AG09319 (cell line): ENCODE data around the gene RAB40B.

Experiments used
- DNase-seq: peaks from one replicate; pipeline ENCODE4 v3.0.0-alpha.2; 2010; ENCODE audit warnings: low read depth; ENCODE audit errors: extremely low read depth
- CTCF ChIP-seq: IDR thresholded peaks from 2 replicates; pipeline ENCODE4 v1.5.1; 2011; ENCODE audit warnings: low read depth, mild to moderate bottlenecking, inconsistent platforms, low read length, moderate library complexity

RAB40B gene

DNA sequence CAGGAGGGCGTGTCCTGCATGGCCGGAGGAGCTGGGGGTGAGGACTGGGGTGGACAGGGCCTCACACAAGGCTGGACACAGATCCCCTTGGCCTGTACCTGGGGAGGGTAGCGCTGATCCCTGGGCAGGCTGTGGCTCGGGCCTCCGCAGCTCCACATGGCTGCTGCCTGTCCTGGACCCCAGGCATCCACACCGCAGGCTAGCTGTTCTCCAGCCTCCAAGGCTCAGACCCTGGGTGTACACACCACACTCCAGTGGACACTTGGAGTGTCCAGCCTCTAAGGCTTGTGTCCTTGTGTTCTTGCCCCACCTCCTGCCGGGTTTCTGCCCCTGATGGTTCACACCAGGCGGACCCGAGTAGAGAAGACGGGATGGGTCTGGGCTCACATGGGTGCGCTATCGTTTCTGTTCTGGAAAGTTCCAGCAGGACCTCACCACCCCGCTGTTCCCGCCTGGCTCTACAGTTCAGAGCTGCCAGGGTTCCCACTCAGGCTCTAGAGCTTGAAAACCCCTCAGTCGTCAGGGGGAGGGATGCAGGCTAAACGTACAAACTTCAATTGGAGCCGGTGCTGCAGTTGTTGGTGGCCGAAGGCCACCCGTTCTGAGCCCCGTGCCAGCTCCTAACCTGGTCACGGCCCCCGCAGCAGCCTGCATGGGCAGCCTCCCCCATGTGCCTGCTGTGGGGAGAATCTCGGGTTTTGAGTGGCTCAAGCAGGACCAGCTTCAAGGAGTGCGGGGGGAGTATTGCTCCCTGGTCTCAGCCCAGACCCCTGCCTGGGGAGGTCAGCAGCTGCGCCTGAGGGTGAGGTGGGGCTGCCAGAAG, 11.4 kb upstream of the RAB40B start:
- TF ChIP-seq CTCF: no peak
- no peak for DNase-seq

DNA sequence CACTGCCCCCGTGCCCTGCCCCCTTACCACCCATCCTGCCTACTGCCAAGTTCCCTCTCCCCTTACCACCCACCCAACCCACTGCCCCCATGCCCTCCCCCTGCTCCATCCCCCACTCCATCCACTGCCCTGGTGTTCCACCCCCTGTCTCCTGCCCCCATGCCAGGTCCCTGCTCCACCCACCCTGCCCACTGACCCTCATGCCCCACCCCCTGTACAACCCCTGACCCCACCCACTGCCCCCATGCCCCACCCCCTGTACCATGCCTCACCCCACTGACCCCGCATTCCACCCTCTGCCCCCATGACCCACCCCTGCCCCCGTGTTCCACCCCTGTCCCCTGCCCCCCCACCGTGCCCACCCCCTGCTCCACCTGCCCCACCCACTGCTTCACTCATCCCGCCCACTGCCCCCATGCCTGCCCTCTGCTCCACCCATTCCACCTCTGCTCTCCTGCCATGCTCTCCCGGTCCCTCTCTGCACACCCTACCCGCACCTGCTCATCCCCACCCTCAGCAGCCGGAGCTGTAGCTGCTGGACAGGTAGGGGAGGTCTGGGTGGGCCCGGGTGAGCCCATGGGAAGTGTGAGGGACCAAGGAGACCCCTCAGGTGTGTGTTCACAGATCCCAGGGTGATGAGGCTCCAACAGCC, 10.7 kb upstream of the RAB40B start:
- DNase-seq: no peak
- TF ChIP-seq CTCF: no peak

DNA sequence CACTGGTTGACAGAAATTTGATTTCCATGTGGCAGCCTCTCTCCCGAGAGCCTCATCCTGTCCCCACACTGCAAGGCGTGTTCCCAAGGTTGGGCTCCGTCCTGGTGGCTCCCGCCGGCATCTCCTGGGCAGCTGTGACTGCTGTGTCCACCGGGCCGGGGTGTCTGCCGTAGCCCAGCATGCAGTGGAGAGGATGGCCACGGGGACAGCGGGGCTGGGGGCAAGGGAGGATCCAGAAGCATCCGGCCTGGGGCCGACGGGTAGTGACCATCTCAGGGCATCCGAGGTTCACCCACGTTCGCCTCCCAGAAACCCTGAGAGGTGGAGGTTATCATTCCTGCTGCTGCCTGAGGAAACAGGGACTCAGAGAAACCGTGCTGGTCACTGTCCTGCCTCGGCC, 7.3 kb upstream of the RAB40B start:
- TF ChIP-seq CTCF: no peak
- no peak for DNase-seq

DNA sequence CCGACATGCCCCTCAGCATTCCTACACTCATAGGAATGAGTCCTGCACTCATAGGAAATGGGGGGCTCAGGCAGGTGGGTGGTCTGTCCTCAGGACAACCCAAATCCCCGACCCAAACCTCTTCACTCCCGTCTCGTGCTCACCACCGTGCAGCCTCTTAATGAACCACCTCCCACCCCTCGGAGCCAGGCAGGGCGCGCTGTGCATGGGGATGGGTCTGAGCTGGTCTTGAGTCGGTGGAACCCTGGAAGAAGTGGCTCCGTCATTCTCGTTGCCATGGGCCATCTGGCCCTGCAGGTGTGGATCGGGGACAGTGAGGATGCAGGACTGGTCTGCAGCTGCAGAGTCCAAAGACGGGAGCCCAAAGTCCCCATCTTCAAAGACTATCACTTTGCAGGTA, 6.4 kb upstream of the RAB40B start:
- TF ChIP-seq CTCF: no peak
- DNase-seq: no peak

DNA sequence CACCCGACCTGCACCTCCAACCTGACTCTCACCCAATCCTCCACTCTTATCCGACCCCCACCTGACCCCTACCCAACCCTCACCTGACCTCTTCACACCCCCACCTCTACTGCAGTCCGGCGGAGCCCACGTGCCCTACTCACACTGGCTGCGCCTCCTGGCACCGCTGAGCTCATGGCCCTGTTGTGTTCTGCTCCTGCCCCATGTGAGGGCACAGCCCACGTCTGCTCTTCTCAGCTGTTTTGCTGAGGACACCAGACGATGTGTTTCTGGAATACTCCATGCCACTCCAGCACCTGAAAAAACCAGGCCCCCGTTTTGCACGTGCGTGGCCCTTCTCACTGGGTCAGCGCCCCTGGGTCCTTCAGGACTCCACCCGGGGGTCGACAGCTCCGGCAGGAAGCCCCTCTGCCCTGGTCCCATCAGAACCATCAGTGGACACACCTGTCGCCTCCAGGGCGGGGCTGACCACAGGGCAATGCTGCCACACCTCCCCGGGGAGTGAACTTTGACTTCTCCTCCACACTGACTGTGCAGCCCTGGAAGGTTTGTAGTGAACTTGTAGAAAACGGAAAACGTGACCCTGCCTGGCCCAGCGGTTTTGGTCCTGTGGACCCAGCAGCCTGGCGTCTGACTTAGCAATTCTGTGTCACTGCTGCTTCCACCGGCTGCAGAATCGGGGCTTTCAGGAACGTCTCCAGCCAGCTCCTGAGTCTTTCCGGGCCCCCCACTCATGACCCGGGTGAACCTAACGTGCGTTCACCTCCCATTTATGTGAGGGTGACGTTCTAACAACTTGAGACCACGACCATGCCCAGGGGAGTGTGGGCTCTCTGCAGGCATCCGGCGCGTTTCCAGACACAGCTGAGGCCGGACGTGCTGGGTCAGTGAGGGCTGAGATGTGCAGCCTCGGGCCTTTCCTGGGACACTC, 5.7 kb upstream of the RAB40B start:
- TF ChIP-seq CTCF: no peak
- DNase-seq: no peak

- DNase-seq: no peak
- no peak for TF ChIP-seq CTCF
These were observed 4.7 kb upstream of the RAB40B start for GRCh38 chr17:82703036-82703745.
